GM04503 (cell line): ENCODE measurements around the gene COL27A1.
A peak's percentile ranks its signal among the peaks of the same experiment; 100 is the strongest.
"Not testable (repeated sequence)": the region's sequence is repeated elsewhere in the genome, so short reads cannot be mapped to it uniquely, and the experiment has no call there.

Experiments
- DNase-seq: peaks from one replicate; pipeline ENCODE4 v3.0.0-alpha.2; 2012; ENCODE audit warnings: low read depth

COL27A1 gene

GRCh38 chr9:114308361-114308950, 153.1 kb downstream of the COL27A1 start:
- no peak for DNase-seq

DNA sequence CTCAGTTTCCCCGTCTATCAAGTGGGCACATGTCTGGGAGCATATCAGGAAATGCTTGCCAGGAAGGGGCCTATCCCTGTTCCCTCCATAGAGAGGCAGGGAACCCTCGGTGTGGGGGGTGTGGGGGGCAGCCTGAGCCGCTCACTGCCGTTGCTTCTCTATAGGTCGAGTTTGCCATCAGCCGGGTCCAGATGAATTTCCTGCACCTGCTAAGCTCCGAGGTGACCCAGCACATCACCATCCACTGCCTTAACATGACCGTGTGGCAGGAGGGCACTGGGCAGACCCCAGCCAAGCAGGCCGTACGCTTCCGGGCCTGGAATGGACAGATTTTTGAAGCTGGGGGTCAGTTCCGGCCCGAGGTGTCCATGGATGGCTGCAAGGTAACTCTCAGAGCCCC, 153.8 kb downstream of the COL27A1 start:
- no peak for DNase-seq

DNA sequence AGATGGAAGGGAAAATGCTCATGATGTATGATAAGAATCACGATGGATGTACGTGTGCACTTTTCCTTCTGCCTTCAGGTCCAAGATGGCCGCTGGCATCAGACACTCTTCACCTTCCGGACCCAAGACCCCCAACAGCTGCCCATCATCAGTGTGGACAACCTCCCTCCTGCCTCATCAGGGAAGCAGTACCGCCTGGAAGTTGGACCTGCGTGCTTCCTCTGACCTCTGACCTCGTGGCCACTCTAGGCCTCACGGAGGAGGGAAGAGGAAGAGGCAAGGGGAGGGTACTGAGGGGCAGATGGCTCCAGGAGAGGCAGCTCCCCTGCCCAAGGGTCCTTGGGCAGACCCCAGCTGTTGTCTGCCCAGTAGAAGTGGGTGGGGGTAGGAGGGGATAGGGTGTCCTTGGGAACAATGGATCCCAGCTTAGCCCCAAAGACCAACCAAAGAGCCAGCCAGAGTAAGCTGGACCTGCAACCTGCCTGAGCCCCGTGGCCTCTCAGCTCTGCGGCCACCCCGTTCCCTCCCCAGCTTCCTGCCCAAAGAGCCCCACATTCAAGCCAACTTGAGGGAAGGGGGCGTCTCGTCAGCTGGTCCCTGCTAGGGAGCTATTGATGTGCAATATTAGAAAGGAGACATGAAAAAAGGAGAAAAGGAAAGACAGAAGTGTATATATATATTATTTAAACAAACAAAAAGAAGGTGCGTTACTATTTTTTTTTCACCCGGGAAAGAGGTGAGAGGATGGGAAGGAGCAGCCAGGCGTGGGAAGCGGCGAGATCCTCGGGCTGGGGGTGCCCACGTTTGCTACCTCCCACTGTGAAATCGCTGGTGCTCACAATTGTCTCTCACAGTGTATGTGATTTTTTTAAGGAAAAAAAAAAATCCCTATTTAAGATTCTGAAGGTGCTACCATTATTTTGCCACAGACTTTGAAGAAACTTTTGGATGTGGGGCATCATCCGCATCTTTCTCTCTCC, 155.4 kb downstream of the COL27A1 start:
- DNase-seq = no peak

DNA sequence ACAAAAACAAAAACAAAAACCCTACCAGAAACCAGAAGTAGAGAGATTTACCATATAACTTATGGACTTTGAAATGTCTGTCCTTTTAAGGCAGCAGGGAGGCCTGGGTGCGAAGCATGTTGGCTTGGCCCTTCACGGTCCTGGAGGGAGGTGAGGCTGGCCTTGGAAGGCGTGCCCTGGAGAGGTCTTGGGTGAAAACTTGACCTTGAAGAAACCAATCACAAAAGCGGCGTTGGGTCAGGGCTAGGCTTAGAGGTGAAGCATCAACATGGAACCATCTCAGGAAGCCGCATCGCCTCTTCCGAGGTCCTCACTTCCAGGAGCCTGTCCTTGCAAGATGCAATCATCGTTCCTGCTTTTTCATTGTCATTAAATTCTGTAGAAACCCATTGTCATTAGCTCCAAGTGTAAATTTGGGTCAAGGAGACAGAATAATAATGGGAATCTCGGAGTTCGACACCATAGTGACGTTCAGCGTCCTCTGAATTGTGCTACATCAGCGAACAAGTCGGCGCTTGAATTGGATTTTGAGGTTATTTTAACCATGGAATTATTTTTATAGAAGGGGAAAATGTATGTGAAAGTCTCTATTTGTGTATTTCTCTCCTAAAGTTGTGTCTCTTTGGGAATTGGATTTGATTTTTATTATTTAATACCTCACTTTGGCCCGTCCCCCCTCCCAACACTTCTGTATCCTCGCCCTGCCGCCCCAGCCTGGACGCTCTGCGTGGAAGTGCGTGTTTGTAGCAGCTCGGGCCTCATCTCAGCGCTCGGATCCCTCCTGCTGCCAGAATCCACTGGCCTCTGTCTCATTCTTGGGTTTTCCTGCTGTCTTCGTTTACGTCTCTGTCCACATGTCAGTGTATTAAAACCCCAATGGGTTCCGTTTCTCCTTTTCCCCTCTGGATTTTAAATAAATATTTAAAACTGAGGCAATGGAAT, 156.5 kb downstream of the COL27A1 start:
- DNase-seq = no peak

GRCh38 chr9:114312513-114312875, 157.2 kb downstream of the COL27A1 start:
- no peak for DNase-seq

- DNase-seq = no peak
These were observed 157.8 kb downstream of the COL27A1 start for GRCh38 chr9:114313186-114313585.

- no peak for DNase-seq
These were observed 159.0 kb downstream of the COL27A1 start for GRCh38 chr9:114314256-114314867.

DNA sequence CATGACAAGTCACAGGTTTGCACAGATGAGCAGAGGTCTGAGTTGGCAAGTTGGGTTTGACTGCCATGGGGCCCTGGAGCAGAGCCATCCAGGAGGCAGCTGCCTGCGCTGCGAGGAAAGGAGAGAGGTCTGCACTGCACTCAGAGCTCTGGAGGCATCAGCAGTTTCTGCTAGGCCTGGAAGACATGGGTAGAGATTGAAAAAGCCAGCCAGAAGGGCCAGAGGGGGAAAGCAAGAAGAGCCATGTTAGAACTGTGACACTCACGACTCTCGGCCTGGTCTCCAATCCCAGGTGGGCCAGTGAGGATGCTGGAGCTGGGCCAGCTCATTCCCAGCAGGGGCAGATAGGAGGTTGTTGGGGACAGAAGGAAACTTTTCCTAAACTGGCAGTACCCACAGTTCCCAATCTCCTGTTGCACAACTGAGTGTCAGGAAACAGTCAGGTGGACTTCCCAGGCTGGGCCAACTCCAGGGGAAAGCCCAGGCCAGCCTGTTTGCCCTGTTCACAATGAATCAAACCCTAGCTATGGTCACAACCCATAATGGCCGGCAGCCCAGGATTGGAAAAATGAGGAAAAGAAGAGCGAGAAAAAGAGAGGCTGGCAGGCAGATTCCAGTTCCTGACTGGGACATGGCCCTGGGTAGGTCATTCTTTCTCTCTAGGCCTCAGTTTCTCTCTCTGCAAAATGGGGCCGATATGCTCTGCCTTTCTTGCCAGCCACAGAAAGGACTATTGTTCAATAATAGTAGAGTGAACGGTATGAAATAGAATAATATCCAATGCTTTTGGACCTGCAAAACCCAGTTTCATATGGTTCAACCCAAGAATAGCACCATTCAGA, 159.8 kb downstream of the COL27A1 start:
- no peak for DNase-seq

DNA sequence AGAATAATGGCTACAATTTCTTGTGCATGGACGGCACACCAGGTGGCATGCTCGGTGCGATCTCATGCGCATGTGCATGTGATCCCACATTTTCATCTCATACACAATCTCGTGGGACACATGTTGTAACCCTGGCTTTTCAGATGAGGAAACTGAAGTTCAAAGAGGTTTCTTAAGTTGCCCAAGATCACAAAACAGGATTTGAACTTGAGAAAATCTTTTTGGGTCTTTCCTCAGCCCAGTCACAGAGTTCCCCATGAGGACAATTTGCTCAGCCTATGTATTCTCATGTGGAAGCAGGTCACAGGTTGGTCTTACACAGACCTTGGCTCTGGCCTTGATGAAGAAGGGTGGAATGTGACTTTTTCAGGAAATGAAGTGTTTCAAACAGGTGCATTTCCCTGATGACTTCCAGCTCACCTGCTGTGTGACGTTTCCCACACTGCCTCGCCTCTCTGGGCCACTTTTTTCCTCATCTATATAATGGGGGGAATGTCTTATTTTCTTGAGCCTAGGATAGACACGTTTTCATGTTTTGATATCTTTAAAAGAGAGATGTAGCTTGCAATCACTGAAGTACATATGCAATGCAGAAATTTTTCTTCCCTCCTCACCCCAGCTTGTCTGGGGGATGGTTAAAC, 160.5 kb downstream of the COL27A1 start:
- no peak for DNase-seq

- no peak for DNase-seq
These were observed 161.4 kb downstream of the COL27A1 start for GRCh38 chr9:114316605-114317230.

- peak; percentile 57 for DNase-seq
These were observed 162.5 kb downstream of the COL27A1 start for GRCh38 chr9:114317665-114318357.

DNA sequence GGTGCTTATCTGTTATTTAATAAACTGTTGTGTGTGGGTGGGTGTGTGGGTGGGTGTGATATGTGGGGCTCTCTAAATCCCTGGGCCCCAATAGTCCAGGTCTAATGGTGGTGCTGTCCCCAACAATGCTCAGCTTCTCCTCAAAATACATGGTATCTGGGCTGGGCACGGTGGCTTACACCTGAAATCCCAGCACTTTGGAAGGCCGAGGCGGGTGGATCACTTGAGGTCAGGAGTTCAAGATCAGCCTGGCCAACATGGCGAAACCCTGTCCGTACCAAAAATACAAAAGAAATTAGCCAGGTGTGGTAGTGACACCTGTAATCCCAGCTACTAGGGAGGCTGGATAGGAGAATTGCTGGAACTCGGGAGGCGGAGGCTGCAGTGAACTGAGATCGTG, 163.1 kb downstream of the COL27A1 start:
- DNase-seq = no peak

- DNase-seq = no peak
These were observed 163.8 kb downstream of the COL27A1 start for GRCh38 chr9:114319147-114319546.

DNA sequence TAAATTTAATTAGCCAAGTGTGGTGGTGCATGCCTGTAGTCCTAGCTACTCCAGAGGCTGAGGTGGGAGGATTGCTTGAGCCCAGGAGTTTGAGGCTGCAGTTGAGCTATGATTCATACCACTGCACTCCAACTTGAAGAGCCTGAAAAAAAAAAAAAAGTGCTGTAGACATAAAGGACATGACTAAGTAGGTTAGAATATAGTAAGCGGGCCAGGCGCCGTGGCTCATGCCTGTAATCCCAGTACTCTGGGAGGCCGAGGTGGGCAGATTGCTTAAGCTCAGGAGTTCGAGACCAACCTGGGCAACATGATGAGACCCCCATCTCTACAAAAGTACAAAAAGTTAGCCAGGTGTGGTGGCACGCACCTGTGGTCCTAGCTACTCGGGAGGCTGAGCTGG, 165.4 kb downstream of the COL27A1 start:
- not testable (repeated sequence) for DNase-seq

GRCh38 chr9:114321759-114322158, 166.4 kb downstream of the COL27A1 start:
- no peak for DNase-seq

- DNase-seq = not testable (repeated sequence)
These were observed 167.0 kb downstream of the COL27A1 start for GRCh38 chr9:114322160-114322818.

GRCh38 chr9:114322831-114323531, 167.6 kb downstream of the COL27A1 start, which contains the start of gene ORM1:
Gene ORM1 (plus strand): TSS chr9:114323098. CDS start chr9:114323134, 36 bp downstream.
- not testable (repeated sequence) for DNase-seq

- not testable (repeated sequence) for DNase-seq
These were observed 168.5 kb downstream of the COL27A1 start for GRCh38 chr9:114323849-114324248.
